ENCODE results near the gene EZH2. TPM values are rescaled to one million over a fixed set of nuclear protein-coding genes. Genes with fewer than 3 reads are reported as not detected.

The EZH2 gene
- total RNA-seq, 2 donors from 2014 or later, result 0.26 to 0.98 TPM

DNA sequence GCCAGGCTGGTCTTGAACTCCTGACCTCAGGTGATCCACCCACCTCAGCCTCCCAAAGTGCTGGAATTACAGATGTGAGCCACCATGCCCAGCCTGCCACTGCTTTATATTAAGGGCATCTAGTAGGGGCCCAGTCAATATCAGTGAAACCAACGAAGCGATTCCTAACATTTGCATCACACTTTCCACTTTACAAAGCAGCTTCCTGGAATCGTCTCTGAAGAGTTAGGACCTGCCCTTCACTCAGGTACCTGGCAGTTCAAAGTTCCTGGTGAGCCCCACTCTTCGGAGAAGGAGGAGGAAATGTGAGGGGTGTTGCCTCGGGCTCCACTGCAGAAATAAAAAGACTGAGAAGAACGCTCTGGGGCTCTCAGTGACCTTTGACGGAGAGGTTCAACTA, 31.1 kb upstream of the EZH2 start:
- H3K9me3 ChIP-seq, result no peaks in the 10 kb centered on the region
- no peak overlapping the region for H3K4me3 ChIP-seq
- DNase-seq (ENCODE audit: low spot score), result no peak
- peaks cover 0 to 4% of the 10 kb centered on the region in 2 donors for H3K4me1 ChIP-seq
- TF ChIP-seq, protein P1, sequence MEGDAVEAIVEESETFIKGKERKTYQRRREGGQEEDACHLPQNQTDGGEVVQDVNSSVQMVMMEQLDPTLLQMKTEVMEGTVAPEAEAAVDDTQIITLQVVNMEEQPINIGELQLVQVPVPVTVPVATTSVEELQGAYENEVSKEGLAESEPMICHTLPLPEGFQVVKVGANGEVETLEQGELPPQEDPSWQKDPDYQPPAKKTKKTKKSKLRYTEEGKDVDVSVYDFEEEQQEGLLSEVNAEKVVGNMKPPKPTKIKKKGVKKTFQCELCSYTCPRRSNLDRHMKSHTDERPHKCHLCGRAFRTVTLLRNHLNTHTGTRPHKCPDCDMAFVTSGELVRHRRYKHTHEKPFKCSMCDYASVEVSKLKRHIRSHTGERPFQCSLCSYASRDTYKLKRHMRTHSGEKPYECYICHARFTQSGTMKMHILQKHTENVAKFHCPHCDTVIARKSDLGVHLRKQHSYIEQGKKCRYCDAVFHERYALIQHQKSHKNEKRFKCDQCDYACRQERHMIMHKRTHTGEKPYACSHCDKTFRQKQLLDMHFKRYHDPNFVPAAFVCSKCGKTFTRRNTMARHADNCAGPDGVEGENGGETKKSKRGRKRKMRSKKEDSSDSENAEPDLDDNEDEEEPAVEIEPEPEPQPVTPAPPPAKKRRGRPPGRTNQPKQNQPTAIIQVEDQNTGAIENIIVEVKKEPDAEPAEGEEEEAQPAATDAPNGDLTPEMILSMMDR (IDR thresholded peaks at IDR 0.05), result no peak
- H3K27me3 ChIP-seq, result no peaks in the 10 kb centered on the region
- no peaks in the 10 kb centered on the region for H3K36me3 ChIP-seq
- H3K27ac ChIP-seq, result no peak overlapping the region

DNA sequence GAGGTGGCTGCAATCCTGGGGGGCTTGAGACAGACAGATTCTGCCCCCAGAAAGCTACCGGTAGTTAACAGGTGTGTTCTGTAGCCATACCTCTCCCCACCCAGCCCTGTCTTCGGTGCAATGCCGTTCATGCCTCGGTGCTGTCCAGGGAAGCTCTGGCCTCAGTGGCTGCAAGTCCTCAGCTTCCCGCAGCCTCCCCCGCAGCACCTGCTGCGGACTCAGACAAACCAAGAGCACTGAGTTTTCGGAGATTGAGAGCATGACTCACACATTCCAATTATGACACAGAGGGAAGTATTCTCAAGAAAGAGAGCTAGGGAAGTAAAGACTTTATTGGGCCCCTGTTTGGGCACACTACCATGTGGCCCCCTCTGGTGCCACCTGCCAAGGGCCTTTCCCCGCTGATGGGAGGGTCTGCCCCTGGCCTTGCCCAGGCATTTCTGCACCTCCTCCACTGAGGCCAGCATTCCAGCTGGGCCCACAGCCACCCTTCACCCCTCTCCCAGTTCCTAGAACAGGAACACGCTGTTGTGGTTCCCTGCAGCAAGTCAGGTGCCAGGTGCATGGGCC, 30.2 kb upstream of the EZH2 start:
- Histone ChIP-seq H3K4me3 (no peak overlapping the region), H3K9me3 (no peaks in the 10 kb centered on the region), H3K27ac (no peak overlapping the region), H3K4me1 (peaks cover 0 to 4% of the 10 kb centered on the region in 2 donors), H3K36me3 (no peaks in the 10 kb centered on the region), H3K27me3 (no peaks in the 10 kb centered on the region)
- TF ChIP-seq, protein P1 (IDR thresholded peaks at IDR 0.05), result no peak
- no peak for DNase-seq (ENCODE audit: low spot score)

DNA sequence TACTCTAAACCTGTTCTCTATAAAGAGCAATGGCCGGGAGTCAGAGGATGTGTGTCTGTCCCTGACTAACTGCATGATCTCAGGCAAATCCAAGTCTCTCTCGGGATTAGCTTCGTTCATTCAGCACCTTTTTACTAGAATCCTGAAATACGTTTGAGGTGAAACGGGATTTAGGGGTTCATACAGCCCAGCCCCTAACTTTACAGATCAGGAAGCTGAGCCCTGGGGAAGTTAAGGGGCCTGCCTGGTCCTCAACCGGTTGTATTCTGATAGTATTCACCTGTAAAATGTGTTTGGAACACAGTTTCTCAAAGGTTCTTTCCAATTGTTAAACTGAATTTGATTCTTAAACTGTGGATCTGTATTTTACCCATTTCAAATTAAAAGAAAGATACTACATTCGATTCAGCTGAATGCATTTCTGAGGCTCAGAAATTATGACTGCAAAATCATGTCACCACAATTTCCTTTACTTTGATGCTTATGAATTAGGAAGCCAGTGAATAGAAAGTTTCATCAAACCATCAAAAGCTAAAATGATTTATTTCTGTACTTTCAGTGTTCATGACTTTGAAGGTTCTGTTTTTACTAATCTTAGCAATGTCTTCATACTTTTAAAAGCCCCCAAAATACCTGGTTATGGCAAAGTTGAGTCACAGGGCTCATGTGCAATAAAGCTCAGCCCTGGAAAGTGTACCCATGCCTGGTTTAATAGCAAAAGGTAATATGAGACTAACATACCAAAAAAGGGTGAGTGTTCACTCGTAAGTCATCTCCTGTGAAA, 28.9 kb upstream of the EZH2 start:
- TF ChIP-seq, protein P1 (IDR thresholded peaks at IDR 0.05), result no peak
- Histone ChIP-seq H3K27me3 (no peaks in the 10 kb centered on the region), H3K4me3 (no peak overlapping the region), H3K4me1 (peaks cover 0 to 4% of the 10 kb centered on the region in 2 donors), H3K9me3 (no peaks in the 10 kb centered on the region), H3K36me3 (no peaks in the 10 kb centered on the region), H3K27ac (no peak overlapping the region)
- DNase-seq (ENCODE audit: low spot score), result no peak

DNA sequence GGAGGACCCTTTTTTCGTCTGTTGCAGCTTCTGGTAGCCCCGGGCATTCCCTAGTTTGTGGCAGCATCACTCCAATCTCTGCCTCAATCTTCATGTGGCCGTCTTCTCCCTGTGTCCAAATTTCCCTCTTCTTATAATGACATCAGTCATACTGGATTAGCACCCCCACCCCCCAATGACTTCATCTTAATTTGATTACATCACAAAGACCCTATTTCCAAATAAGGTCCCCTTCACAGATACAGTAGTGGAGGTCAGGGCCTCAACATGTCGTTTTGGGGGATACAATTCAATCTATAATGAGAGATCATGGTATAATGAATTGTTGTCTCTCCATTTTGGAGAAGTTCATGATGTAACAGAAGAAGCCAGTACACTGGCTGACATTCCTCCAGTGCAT, 28.1 kb upstream of the EZH2 start:
- Histone ChIP-seq H3K36me3 (no peaks in the 10 kb centered on the region), H3K4me1 (peaks cover 0 to 4% of the 10 kb centered on the region in 2 donors), H3K4me3 (no peak overlapping the region), H3K27ac (no peak overlapping the region), H3K9me3 (no peaks in the 10 kb centered on the region), H3K27me3 (no peaks in the 10 kb centered on the region)
- TF ChIP-seq, protein P1 (IDR thresholded peaks at IDR 0.05), result no peak
- DNase-seq (ENCODE audit: low spot score), result no peak

DNA sequence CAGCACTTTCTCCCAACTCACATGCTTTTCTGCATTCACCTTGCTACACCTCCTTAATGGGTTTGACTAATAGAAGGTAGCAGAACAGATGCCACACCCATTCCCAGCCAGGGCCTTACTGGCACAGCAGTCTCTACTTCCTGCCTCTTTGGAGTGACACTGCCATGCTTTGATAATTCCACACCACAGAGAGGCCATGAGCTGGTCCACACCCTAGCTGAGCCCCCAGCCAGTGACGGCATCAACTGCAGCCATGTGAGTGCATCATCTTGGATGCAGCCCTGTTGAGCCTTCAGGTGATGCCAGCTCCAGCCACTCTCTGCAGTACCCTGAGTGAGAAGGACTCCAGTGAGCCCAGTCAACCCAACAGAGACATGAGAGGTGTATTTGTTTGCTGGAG, 27.5 kb upstream of the EZH2 start:
- Histone ChIP-seq H3K27ac (no peak overlapping the region), H3K27me3 (no peaks in the 10 kb centered on the region), H3K9me3 (no peaks in the 10 kb centered on the region), H3K36me3 (no peaks in the 10 kb centered on the region), H3K4me1 (peaks cover 0 to 4% of the 10 kb centered on the region in 2 donors), H3K4me3 (no peak overlapping the region)
- TF ChIP-seq, protein P1 (IDR thresholded peaks at IDR 0.05), result no peak
- no peak for DNase-seq (ENCODE audit: low spot score)
